Panc1 (cell line): ENCODE data around the gene MTHFD1L.

Experiments
- CTCF ChIP-seq: fragments of 450-650 bp; IDR thresholded peaks from 2 replicates; pipeline ENCODE4 v1.5.1; 2017; ENCODE audit warnings: mild to moderate bottlenecking
- POLR2AphosphoS5 ChIP-seq: IDR thresholded peaks from 2 replicates; pipeline ENCODE4 v1.6.1; 2012; ENCODE audit warnings: mild to moderate bottlenecking, low read depth, low read length, moderate library complexity
- SIN3A ChIP-seq: IDR thresholded peaks from 2 replicates; pipeline ENCODE4 v1.6.1; 2012; ENCODE audit warnings: low read depth, mild to moderate bottlenecking, low read length, moderate library complexity, borderline replicate concordance; ENCODE audit not compliant: insufficient read depth

GRCh38 chr6:150915131-150915879 lies 49.8 kb downstream of the MTHFD1L start:
- TF ChIP-seq CTCF, result no peak
- no peak for TF ChIP-seq SIN3A
- no peak for TF ChIP-seq POLR2AphosphoS5
